Natural killer cell (primary cell): Measurements from ENCODE around the gene MYOCD. TPM values are rescaled to one million over a fixed set of nuclear protein-coding genes. Genes with fewer than 3 reads are reported as not detected.

ENCODE experiments used
- ATAC-seq, 3 donors: fragments of 150-1000 bp in 2 of 3; fragments of 200-7000 bp in 1 of 3; cut with Tn5 transposase; 1 replicate in 1 of 3; 2 replicates in 2 of 3; pipeline ENCODE4 v1.10.0; 2021; ENCODE audit warnings: mild to moderate bottlenecking in 2 of 3, moderate library complexity in 2 of 3
- DNase-seq, 2 donors: peaks; one replicate each; pipeline versions ENCODE4 v3.0.0 to v3.0.0-alpha.2; 2013 to 2021; ENCODE audit warnings: mixed read lengths in 1 of 2
- H3K27ac ChIP-seq: one replicate; pipeline ENCODE4 v1.5.1; 2013; ENCODE audit warnings: mild to moderate bottlenecking, low read length
- H3K27me3 ChIP-seq: one replicate; pipeline ENCODE4 v1.6.1; 2013; ENCODE audit warnings: low read length; ENCODE audit not compliant: control insufficient read depth, insufficient read depth
- H3K36me3 ChIP-seq: one replicate; pipeline ENCODE4 v1.6.1; 2013; ENCODE audit warnings: low read length; ENCODE audit not compliant: control insufficient read depth, insufficient read depth
- H3K4me1 ChIP-seq: one replicate; pipeline ENCODE4 v1.6.1; 2013; ENCODE audit warnings: low read length; ENCODE audit not compliant: control insufficient read depth, insufficient read depth
- H3K4me3 ChIP-seq: one replicate; pipeline ENCODE4 v1.5.1; 2013; ENCODE audit warnings: low read length
- H3K9me3 ChIP-seq: one replicate; pipeline ENCODE4 v1.6.1; 2013; ENCODE audit warnings: low read length; ENCODE audit not compliant: control insufficient read depth, insufficient read depth
- H3K27ac Mint-ChIP-seq, 2 donors: one replicate each; pipeline ENCODE4 v1.8.0; 2022; ENCODE audit warnings: mild to moderate bottlenecking in 2 of 2, mixed read lengths in 2 of 2, moderate library complexity in 1 of 2
- H3K27me3 Mint-ChIP-seq, 2 donors: one replicate each; pipeline ENCODE4 v1.8.0; 2022; ENCODE audit warnings: low read depth in 2 of 2, mixed read lengths in 2 of 2
- H3K36me3 Mint-ChIP-seq: one replicate; pipeline ENCODE4 v1.8.0; 2022; ENCODE audit warnings: mixed read lengths
- H3K4me1 Mint-ChIP-seq, 2 donors: one replicate each; pipeline ENCODE4 v1.8.0; 2022; ENCODE audit warnings: mixed read lengths in 2 of 2
- H3K4me3 Mint-ChIP-seq: one replicate; pipeline ENCODE4 v1.8.0; 2022; ENCODE audit warnings: mild to moderate bottlenecking, moderate library complexity, mixed read lengths
- H3K9me3 Mint-ChIP-seq, 2 donors: one replicate each; pipeline ENCODE4 v1.8.0; 2022; ENCODE audit warnings: mixed read lengths in 2 of 2
- CTCF ChIP-seq: fragments of 200-600 bp; IDR thresholded peaks from one replicate; pipeline ENCODE4 v1.8.0; 2022; ENCODE audit warnings: antibody characterized with exemption
- WGBS: methylation state at CpG from one replicate; pipeline ENCODE4 v1.1.7; 2013; ENCODE audit warnings: missing lambda C conversion rate; ENCODE audit not compliant: insufficient coverage; 5-methylcytosine and 5-hydroxymethylcytosine counted together
- intact Hi-C: fragments of 100-400 bp; cut with micrococcal nuclease; formaldehyde crosslinking; loops from one replicate; pipeline ENCODE4 v1.14.2; 2022
- total RNA-seq, 4 donors: library from RNA; stranded (reverse); fragments of 120-200 nt in 1 of 4; gene quantifications; one replicate each; pipeline versions ENCODE4 v1.2.3 to v1.2.4, GENCODE V29; 2013 to 2022

Gene MYOCD
- total RNA-seq, 3 donors from 2014 or later (not counting 1 experiment from before 2014, with no cell fraction given), result not detected

- Mint-ChIP-seq H3K36me3 (no peaks in the 10 kb centered on the region), H3K9me3 (peaks cover 2% of the 10 kb centered on the region in 2 donors), H3K4me1 (no peaks in the 10 kb centered on the region), H3K27me3 (peaks cover 0 to 3% of the 10 kb centered on the region in 2 donors), H3K4me3 (no peak overlapping the region), H3K27ac (no peak overlapping the region)
- no peaks in the 10 kb centered on the region for H3K27me3 ChIP-seq
- no peaks in the 10 kb centered on the region for H3K9me3 ChIP-seq
- no peak overlapping the region for H3K4me3 ChIP-seq
- no peak for TF ChIP-seq CTCF
- ATAC-seq (no peak), DNase-seq (no peak)
- intact Hi-C loops, result no loop called here
- no peaks in the 10 kb centered on the region for H3K36me3 ChIP-seq
- no peaks in the 10 kb centered on the region for H3K4me1 ChIP-seq
- WGBS, result 88% methylated on average over 7 of the region's 7 CpGs
- no peak overlapping the region for H3K27ac ChIP-seq
Observed at GRCh38 chr17:12745486-12745885, 79.8 kb downstream of the MYOCD start.

- ATAC-seq (no peak), DNase-seq (no peak)
- intact Hi-C loops, result no loop called here
- H3K27ac ChIP-seq, result no peak overlapping the region
- no peaks in the 10 kb centered on the region for H3K36me3 ChIP-seq
- no peak for TF ChIP-seq CTCF
- Mint-ChIP-seq H3K4me3 (no peak overlapping the region), H3K36me3 (no peaks in the 10 kb centered on the region), H3K27me3 (no peaks in the 10 kb centered on the region), H3K9me3 (peaks cover 0 to 3% of the 10 kb centered on the region in 2 donors), H3K4me1 (no peaks in the 10 kb centered on the region), H3K27ac (no peak overlapping the region)
- no peaks in the 10 kb centered on the region for H3K27me3 ChIP-seq
- H3K4me1 ChIP-seq, result no peaks in the 10 kb centered on the region
- no peaks in the 10 kb centered on the region for H3K9me3 ChIP-seq
- no peak overlapping the region for H3K4me3 ChIP-seq
Observed at GRCh38 chr17:12756786-12757185, 91.1 kb downstream of the MYOCD start.

- Mint-ChIP-seq H3K4me1 (no peaks in the 10 kb centered on the region), H3K27ac (no peak overlapping the region), H3K9me3 (peaks cover 3 to 9% of the 10 kb centered on the region in 2 donors), H3K36me3 (no peaks in the 10 kb centered on the region), H3K27me3 (peaks cover 0 to 3% of the 10 kb centered on the region in 2 donors), H3K4me3 (no peak overlapping the region)
- no peaks in the 10 kb centered on the region for H3K36me3 ChIP-seq
- no peaks in the 10 kb centered on the region for H3K27me3 ChIP-seq
- no peaks in the 10 kb centered on the region for H3K9me3 ChIP-seq
- 82% methylated on average over 1 of the region's 2 CpGs for WGBS
- H3K27ac ChIP-seq, result no peak overlapping the region
- no peak overlapping the region for H3K4me3 ChIP-seq
- no peaks in the 10 kb centered on the region for H3K4me1 ChIP-seq
- intact Hi-C loops, result no loop called here
- TF ChIP-seq CTCF, result no peak
- DNase-seq (no peak), ATAC-seq (no peak)
Observed at GRCh38 chr17:12759090-12759489, 93.4 kb downstream of the MYOCD start.

GRCh38 chr17:12765548-12765947 is 99.9 kb downstream of the MYOCD start:
- no peak overlapping the region for H3K4me3 Mint-ChIP-seq
- H3K36me3 Mint-ChIP-seq, result no peaks in the 10 kb centered on the region
- DNase-seq, result no peak
- H3K27me3 Mint-ChIP-seq, result peaks cover 0 to 3% of the 10 kb centered on the region in 2 donors
- intact Hi-C loops, result no loop called here
- Histone ChIP-seq H3K4me1 (no peaks in the 10 kb centered on the region), H3K36me3 (no peaks in the 10 kb centered on the region), H3K4me3 (no peak overlapping the region), H3K9me3 (no peaks in the 10 kb centered on the region), H3K27ac (no peak overlapping the region), H3K27me3 (no peaks in the 10 kb centered on the region)
- no peaks in the 10 kb centered on the region for H3K4me1 Mint-ChIP-seq
- peaks cover 5 to 9% of the 10 kb centered on the region in 2 donors for H3K9me3 Mint-ChIP-seq
- no peak overlapping the region for H3K27ac Mint-ChIP-seq
- WGBS, result 84% methylated on average over 6 of the region's 6 CpGs
- ATAC-seq, result no peak
- TF ChIP-seq CTCF, result no peak
